C4-2B (cell line): Measurements from ENCODE around the gene SIK3.

ENCODE experiments used
- ZFX ChIP-seq: fragments of 450-650 bp; IDR thresholded peaks from 2 replicates; pipeline ENCODE4 v1.6.1; 2017
- TF ChIP-seq, protein P1 (sequence below): fragments of 450-650 bp; conservative IDR thresholded peaks from 2 replicates; pipeline ENCODE4 v1.5.1; 2017; ENCODE audit warnings: mild to moderate bottlenecking

DNA sequence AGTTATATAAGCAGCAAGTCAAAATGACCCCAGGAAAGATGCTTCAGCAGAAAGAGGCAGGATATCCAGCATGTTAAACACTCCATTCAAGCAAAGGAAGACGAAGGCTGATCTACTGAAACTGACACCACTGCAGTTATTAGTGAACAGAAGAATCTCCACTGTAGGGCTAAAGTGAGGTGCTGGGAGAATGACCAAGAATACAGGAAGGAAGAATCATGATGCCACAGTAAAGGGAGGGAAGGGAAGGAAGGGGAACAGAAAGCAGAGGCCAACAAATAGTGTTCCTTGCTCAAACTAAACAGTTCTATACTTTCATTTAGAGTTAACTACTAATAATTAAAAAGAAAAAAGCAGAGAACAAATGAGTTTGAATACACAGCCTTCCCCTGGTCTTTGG is 92.5 kb downstream of the SIK3 start:
- TF ChIP-seq, protein P1, sequence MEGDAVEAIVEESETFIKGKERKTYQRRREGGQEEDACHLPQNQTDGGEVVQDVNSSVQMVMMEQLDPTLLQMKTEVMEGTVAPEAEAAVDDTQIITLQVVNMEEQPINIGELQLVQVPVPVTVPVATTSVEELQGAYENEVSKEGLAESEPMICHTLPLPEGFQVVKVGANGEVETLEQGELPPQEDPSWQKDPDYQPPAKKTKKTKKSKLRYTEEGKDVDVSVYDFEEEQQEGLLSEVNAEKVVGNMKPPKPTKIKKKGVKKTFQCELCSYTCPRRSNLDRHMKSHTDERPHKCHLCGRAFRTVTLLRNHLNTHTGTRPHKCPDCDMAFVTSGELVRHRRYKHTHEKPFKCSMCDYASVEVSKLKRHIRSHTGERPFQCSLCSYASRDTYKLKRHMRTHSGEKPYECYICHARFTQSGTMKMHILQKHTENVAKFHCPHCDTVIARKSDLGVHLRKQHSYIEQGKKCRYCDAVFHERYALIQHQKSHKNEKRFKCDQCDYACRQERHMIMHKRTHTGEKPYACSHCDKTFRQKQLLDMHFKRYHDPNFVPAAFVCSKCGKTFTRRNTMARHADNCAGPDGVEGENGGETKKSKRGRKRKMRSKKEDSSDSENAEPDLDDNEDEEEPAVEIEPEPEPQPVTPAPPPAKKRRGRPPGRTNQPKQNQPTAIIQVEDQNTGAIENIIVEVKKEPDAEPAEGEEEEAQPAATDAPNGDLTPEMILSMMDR, result no peak
- TF ChIP-seq ZFX, result no peak
